HL-60/S4 treated with phorbol 12-myristate 13-acetate at 8.2 ng/mL for 4 days and 3 days (cell line): ENCODE data around the gene NELFB.

Source experiments
- in situ Hi-C: fragments of 300-500 bp; cut with MboI; formaldehyde crosslinking; loops from 2 replicates; pipeline ENCODE4 v1.15.0; 2022; ENCODE audit warnings: low sequenced_read_pairs

The NELFB gene

GRCh38 chr9:137311986-137312851 lies 57.1 kb downstream of the NELFB start:
- in situ Hi-C loops, result no loop called here

GRCh38 chr9:137312852-137313325 lies 57.8 kb downstream of the NELFB start:
- in situ Hi-C loops, result no loop called here

GRCh38 chr9:137313326-137313936 lies 58.3 kb downstream of the NELFB start:
- in situ Hi-C loops, result no loop called here

- in situ Hi-C loops, result no loop called here
These were observed 58.9 kb downstream of the NELFB start for GRCh38 chr9:137313956-137314560.

- in situ Hi-C loops, result no loop called here
These were observed 59.7 kb downstream of the NELFB start for GRCh38 chr9:137314561-137315560.

GRCh38 chr9:137315581-137316011 lies 60.5 kb downstream of the NELFB start:
- in situ Hi-C loops, result no loop called here

- in situ Hi-C loops, result no loop called here
These were observed 61.2 kb downstream of the NELFB start for GRCh38 chr9:137316012-137316981.

GRCh38 chr9:137317021-137317717 lies 62.0 kb downstream of the NELFB start:
- in situ Hi-C loops, result no loop called here

- in situ Hi-C loops, result no loop called here
These were observed 62.8 kb downstream of the NELFB start for GRCh38 chr9:137317718-137318511.

GRCh38 chr9:137318602-137319001 lies 63.5 kb downstream of the NELFB start:
- in situ Hi-C loops, result no loop called here

GRCh38 chr9:137319011-137319738 lies 64.0 kb downstream of the NELFB start:
- in situ Hi-C loops, result no loop called here

GRCh38 chr9:137319739-137320551 lies 64.8 kb downstream of the NELFB start:
- in situ Hi-C loops, result no loop called here

GRCh38 chr9:137320555-137321384 lies 65.6 kb downstream of the NELFB start:
- in situ Hi-C loops, result no loop called here

GRCh38 chr9:137321726-137322361 lies 66.7 kb downstream of the NELFB start:
- in situ Hi-C loops, result no loop called here
